HG02852 (cell line): Measurements from ENCODE around the gene GATAD2A.

Experiments
- ATAC-seq: cut with Tn5 transposase; IDR thresholded peaks from one replicate; pipeline ENCODE4 v1.9.1; 2021; ENCODE audit warnings: mild to moderate bottlenecking, moderate library complexity; ENCODE audit not compliant: unreplicated experiment

The GATAD2A gene

DNA sequence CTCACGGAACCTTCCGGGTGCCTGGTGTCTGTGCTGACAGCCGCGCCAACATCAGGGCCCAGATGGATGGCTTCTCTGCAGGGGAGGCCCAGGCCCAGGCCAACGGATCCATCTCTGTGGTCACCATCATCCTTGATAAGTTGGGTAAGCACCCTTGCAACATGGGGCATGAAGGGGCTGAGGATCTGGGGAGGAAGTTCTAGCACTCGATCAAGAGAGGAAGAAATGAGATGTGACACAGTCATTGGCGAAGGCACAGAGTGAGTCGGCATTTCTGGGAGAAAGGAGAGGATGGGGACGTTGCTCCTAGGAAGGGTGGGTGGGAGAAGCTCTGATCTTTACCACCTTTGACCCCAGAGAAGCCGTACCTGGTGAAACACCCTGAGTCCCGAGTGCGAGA lies 137.0 kb downstream of the GATAD2A start:
- no peak for ATAC-seq

DNA sequence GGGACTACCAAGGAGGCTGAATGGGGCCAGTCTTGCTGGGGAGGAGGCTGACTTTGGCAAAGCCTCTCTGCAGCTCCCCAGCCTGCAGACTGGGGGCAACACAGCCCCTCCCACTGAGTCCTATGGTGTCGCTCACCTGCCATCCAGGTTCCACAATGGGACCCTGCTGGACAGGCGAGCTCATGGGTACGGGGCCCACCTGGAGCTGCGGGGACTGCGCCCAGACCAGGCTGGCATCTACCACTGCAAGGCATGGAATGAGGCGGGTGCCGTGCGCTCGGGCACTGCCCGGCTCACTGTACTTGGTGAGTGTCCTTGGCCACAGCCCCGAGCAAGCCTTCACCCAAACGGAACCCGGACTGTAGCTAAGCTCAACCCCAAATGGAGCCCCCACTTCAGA lies 137.6 kb downstream of the GATAD2A start:
- no peak for ATAC-seq

DNA sequence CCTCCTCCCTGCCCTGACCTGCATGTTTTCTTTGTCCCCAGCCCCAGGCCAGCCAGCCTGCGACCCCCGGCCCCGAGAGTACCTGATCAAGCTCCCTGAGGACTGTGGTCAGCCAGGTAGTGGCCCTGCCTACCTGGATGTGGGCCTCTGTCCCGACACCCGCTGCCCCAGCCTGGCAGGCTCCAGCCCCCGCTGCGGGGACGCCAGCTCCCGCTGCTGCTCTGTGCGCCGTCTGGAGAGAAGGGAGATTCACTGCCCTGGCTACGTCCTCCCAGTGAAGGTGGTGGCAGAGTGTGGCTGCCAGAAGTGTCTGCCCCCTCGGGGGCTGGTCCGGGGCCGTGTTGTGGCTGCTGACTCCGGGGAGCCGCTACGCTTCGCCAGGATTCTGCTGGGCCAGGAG lies 138.2 kb downstream of the GATAD2A start:
- ATAC-seq, result no peak

DNA sequence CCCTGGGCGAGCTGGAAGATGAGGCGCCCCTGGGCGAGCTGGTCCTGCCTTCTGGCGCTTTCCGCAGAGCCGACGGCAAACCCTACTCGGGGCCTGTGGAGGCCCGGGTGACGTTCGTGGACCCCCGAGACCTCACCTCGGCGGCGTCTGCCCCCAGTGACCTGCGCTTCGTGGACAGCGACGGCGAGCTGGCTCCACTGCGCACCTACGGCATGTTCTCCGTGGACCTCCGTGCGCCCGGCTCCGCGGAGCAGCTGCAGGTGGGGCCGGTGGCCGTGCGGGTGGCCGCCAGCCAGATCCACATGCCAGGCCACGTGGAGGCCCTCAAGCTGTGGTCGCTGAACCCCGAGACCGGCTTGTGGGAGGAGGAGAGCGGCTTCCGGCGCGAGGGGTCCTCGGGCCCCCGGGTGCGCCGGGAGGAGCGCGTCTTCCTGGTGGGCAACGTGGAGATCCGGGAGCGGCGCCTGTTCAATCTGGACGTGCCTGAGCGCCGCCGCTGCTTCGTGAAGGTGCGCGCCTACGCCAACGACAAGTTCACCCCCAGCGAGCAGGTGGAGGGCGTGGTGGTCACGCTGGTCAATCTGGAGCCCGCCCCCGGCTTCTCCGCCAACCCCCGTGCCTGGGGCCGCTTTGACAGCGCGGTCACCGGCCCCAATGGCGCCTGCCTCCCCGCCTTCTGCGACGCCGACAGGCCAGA lies 138.9 kb downstream of the GATAD2A start:
- ATAC-seq, result no peak

DNA sequence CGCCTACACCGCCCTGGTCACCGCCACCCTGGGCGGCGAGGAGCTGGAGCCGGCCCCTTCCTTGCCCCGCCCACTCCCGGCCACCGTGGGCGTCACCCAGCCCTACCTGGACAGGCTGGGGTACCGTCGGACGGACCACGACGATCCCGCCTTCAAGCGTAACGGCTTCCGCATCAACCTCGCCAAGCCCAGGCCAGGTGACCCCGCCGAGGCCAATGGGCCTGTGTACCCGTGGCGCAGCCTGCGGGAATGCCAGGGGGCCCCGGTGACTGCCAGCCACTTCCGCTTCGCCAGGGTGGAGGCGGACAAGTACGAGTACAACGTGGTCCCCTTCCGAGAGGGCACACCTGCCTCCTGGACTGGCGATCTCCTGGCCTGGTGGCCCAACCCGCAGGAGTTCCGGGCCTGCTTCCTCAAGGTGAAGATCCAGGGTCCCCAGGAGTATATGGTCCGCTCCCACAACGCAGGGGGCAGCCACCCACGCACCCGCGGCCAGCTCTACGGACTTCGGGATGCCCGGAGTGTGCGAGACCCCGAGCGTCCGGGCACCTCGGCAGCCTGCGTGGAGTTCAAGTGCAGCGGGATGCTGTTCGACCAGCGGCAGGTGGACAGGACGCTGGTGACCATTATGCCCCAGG lies 139.6 kb downstream of the GATAD2A start:
- no peak for ATAC-seq

DNA sequence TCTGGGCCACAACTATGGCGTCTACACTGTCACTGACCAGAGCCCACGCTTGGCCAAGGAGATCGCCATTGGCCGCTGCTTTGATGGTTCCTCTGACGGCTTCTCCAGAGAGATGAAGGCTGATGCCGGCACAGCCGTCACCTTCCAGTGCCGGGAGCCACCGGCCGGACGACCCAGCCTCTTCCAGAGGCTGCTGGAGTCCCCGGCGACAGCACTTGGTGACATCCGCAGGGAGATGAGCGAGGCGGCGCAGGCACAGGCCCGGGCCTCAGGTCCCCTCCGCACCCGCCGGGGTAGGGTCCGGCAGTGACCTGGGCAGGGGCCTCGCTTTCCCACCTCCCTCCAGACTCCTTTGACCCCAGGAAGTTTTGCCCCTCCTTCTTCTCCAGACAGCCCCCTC lies 140.2 kb downstream of the GATAD2A start:
- no peak for ATAC-seq

DNA sequence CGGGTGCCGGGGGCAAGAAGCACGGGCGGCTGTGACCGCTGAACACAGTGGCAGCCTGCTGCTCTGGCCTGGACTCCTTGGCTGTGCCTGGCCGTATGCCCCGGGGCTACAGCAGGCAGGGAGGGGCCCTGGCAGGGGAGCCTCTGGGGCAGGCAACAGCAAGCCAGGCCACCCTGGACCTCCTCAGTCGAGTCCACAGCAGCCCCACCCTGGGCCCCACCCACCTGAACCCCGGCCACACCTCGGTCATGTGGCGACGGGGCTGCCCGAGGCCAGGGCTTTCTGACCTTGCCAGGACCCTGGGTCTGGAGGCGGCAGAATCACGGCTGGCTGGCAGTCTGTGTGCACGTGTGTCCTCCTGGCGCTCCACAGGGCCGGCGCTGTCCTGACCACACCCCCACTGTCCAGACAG lies 141.3 kb downstream of the GATAD2A start:
- ATAC-seq, result no peak

DNA sequence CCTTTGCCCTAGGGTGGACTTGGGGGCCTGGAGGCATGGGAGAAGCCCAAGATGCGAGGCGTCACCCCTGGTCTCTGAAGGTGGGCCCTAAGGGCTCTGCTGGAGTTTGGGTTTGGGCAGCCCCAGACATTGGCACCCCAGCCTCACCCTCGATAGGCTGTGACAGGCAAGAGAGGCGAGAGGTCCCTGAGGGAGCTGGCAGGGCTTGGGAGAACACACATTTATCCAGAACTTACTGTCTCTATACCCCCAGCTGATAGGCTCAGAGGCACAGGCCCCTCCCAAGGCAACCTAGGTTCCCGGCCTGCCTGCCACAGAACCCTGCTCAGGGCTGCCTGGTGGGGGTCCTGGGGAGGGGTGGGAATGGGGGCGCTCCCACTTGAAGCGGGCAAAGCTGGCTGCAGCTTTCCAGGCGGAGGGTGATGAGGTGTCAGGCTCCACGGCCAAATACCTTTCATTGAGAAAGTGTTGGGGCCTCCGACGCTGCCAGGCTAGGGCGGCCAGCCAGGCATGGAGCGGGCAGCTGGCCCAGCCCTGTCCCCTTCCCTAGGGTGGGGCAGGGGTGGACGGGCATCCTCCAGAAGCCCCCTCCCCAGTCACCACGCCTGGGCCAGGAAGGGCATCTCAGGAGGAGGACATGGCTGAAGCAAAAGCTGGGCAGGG lies 142.3 kb downstream of the GATAD2A start:
- no peak for ATAC-seq

DNA sequence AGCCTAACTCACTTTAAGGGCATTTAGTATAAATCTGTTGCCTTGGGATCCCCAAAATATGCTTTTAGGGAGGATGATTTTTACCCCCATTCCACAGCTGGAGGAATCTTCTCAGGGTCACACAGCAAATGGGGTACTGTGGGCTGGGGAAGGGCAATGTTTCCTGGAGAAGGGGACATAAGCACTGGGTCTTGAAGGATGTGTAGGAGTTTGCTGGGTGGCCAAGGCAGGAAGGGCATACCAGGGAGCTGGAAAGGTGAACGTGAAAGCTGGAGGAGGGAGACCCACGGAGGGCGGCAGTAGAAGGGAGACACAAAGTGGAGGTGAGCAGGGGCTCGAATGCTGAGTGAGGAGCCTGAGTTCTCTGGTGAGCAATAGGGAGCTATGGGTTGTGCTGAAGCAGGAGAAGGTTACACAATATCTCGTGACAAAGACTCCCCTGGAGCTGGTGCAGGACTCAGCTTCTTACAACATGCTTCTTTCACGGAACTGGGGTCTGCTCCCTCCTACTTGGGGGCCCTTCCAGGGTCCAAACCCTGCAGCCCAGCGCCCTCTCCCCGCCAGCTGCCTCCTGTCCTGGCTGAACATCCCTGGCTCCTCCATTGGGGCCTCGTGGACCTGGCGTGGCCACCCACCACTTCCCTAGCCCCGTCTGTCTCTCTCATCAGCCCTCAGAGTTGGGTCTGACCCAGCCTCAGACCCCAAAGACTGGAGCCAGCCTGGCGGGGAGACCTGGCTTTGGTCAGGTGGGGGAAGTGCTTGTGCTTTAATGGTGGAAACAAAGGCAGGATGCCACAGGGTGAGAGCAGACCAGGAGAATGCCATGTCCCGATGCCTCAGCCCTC lies 143.7 kb downstream of the GATAD2A start:
- ATAC-seq, result no peak

DNA sequence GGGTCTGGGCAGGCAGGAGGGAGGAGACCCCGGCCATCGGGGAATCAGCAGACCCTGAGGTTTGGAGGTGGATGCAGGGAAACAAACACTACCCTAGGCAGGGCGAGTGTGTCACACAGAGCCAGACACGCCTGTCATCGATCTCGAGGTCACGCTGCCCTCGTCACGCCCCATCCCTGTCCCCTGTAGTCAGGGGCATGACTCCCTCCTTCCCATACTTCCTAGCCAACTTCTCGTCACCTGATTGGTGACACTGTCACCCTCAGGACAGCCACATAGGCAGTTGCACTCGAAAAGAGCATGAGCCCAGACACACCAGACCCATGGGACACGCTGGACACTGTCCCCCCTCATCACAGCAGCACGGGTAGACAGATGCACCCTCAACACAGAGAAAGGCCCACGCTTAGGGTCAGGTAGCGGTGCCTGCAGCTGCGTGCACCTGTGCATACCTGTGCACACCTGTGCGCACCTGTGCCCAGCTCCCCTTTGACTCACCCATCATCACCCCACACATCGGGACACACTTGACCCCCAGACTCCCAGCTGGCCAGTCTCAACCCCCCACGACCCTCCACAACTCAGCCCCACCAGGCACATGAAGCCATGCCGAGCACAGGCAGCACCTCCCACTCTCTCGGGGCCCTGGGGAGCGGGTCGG lies 144.5 kb downstream of the GATAD2A start:
- no peak for ATAC-seq

DNA sequence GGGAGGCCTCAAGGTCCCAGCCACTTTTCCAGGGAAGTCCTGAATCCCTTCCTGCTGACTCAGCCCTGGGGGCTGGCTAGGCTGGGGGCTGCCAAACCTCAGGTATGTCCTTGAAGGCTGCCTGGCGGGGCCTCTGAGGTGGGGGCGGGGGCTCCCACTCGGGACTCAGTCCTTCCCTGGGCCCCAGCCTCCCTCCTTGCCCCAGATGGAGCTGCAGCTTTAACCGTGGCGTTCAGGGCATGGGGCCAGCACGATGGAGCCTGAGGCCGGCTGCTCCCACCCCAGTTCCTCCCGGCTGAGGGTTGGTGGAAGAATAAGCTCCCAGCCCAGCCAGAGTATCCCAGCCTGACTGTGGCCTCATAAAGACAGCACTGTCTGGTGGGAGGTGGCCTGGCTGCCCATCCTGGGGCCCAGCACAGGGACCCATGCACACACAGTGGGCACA lies 145.0 kb downstream of the GATAD2A start:
- ATAC-seq, result no peak

DNA sequence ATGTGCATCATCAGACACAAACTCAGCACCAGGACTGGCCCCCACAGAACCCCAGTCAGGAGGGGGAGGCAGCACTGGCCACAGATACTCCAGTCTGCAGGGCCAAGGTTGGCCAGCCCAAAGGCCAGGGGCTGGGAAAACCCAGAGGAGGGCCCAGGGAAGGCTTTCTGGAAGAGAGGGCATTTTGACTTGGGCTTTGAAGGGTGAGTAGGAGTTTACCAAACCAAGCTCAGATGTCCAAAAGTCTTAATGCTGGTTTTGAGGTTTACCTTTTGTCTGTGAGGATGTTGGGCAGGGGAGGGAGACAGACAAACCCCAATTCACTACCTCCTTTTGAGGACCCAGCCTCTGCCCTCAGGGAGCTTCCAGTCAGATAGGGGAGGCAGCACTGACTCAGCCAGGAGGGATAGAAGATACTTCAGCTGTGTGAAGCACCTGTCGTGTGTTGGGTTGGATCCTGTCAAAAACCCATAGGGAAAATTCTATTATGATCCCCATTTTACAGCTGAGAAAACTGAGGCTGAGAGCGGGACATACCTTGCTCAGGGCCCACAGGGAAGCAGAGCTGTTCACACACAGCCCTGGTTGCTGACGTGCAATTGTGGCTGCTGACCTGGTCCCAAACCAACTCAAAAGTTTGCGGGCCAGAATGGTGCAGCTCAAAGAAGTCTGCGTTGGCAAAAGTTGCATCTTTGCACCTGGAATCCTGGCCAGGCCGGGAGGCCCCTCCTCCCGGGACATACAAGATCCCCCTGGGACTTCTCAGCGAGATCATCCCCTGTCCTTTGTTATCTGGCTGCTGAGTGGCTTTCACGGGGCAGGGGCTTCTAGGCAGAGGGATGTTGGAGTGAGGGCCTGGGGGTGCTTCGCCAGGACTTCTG lies 145.7 kb downstream of the GATAD2A start:
- ATAC-seq, result no peak

DNA sequence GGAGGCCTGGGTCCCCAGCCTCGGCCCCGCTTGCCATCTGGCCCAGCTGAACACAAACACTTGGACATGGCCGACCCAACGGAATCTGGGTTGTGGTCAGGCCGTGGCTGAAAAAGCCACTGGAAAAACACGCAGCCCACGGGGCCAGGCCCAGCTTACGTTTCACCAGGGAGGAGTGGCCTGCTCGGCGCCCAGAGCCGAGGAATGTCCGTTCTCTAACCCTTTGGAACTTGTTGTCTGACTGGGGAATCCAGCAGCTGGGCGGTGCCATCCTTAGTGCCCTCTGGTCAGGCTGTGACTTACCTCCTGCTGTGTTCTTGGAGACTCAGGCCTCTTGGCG lies 146.3 kb downstream of the GATAD2A start:
- no peak for ATAC-seq

DNA sequence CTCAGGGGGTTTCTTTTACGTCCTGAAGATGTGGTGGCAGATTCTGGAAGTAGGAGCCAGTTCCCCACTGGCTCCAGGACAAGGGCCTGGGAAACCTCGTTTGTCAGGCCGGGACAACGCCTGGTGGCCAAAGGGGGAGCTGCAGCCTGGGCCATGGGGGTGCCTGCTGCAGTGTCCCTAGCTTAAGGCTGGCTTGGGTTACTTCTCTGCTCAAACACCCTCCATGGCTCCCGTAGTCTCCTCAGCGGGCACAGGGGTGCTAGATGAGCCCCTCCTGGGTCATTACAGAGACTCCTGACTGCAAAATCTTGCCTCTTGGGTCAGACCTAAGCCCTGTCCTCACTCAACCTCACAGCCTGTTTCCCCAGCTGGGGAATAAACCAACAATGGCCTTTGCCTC lies 147.3 kb downstream of the GATAD2A start:
- no peak for ATAC-seq

DNA sequence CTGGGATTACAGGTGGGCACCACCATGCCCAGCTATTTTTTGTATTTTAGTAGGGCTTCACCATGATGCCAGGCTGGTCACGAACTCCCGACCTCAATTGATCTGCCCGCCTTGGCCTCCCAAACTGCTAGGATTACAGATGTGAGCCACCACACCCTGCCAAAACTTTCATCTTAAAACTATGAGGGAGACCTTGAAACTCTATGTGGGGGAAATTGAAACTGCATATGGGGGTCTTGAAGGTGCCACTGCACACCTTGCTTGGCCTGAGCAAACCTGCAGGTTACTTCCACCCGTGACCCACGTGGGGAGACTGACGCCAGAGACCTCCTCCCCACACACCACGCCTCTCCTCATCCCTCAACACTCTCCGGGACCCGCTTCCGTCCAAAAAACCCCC lies 148.2 kb downstream of the GATAD2A start:
- no peak for ATAC-seq

DNA sequence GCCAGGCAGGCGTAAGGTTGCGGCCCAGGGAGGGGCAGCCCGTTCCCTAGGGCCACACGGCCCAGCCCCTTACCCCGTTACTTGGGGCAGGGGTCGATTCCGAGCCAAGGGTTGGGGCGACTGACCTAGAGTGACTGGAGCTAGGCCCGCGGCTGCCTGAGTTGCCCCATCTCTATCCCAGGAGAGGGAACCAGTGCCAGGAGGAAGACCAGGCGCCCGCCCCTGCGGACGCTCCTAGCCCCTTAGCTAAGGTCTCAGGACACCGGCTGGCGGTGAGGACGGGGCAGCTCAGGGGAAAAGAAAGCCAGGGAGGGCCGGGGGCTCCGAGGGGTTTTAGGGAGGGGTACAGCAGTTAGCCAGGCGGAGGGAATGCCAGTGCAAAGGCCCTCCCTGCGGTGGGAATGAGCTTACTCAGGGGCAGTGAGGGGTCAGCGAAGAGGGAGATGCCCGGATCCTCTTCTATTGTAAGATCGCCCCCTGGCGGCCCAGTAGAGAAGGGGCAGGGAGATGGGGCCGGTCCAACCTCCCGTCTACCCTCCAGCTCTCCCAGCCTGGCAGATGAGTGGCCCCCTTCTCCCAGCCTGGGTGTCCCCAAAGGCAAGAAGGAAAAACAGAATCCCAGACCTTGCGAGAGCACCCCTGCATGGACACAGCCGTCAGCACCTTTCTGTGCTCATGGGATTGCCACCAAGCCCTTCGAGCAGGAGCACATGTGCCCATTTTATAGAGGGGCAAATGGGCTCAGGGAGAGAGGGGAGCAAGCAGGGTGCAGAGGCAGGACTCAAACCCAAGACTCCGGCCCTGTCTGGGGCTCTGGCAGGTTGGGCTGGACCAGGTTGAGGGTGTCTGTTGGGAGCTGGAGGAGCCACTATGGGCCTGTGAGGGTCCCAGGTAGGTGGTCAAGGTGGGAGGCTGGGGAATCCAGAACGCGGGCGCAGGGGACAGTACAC lies 148.9 kb downstream of the GATAD2A start:
- ATAC-seq, result no peak

DNA sequence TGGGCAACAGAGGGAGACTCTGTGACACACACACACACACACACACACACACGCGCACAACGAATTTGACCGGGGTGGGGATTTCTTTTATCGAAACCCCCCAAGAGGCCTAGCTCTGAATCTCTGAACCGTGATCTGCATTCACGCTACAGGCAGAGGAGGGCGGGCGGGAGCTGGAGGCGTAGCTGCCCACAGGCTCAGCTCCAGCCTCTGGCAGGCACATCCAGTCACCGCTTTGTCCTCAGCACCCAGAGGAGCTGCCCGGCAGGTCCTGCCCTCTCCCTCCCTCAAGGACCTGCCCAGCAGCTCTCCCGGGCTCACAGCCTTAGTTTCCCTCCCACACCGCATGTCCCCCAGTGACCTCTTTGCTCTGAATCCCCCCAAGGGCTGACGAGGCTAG lies 152.6 kb downstream of the GATAD2A start:
- ATAC-seq, result no peak
